22Rv1 (cell line): ENCODE results near the gene SH3BP2.

Experiments
- CTCF ChIP-seq: fragments of 450-650 bp; IDR thresholded peaks from 2 replicates; pipeline ENCODE4 v1.5.1; 2017; ENCODE audit warnings: mild to moderate bottlenecking
- ZFX ChIP-seq: fragments of 450-650 bp; IDR thresholded peaks from 2 replicates; pipeline ENCODE4 v1.6.1; 2017; ENCODE audit warnings: antibody characterized with exemption, borderline replicate concordance

GRCh38 chr4:2856266-2856665 lies 63.4 kb downstream of the SH3BP2 start:
- no peak for TF ChIP-seq CTCF
- no peak for TF ChIP-seq ZFX
